Upper lobe of left lung (tissue), 4 donors: Measurements from ENCODE around the gene GAPDH.

Experiments
- CTCF ChIP-seq, 6 experiments: fragments of 450-650 bp in 4 of 6; fragments of 200-600 bp in 2 of 6; sonication (generic) in 2 of 6; IDR thresholded peaks; one replicate each; pipeline ENCODE4 v1.5.1; 2016 to 2019; ENCODE audit warnings: antibody characterized with exemption in 6 of 6
- EP300 ChIP-seq, 4 donors: sonication (generic); formaldehyde crosslinking; IDR thresholded peaks; one replicate each; pipeline ENCODE4 v1.5.1; 2017; ENCODE audit warnings: antibody characterized with exemption in 4 of 4, control low read depth in 2 of 4
- POLR2A ChIP-seq, 4 donors: fragments of 450-650 bp; IDR thresholded peaks; one replicate each; pipeline ENCODE4 v1.5.1; 2016 to 2017; ENCODE audit warnings: antibody characterized with exemption in 4 of 4, mild to moderate bottlenecking in 2 of 4

- TF ChIP-seq CTCF (IDR thresholded peaks at IDR 0.05) (no peak), POLR2A (IDR thresholded peaks at IDR 0.05) (no peak), EP300 (IDR thresholded peaks at IDR 0.05) (no peak)
These were observed 13.2 kb downstream of the GAPDH start for GRCh38 chr12:6547566-6547965.
